H1 (cell line): ENCODE measurements around the gene CD1B.

Experiments
- CTCF ChIP-seq, 3 experiments: IDR thresholded peaks; 1 replicate in 2 of 3; 2 replicates in 1 of 3; pipeline versions ENCODE4 v1.5.1 to v1.6.1; 2011; ENCODE audit warnings: low read length in 3 of 3, mild to moderate bottlenecking in 3 of 3, inconsistent platforms in 2 of 3, low read depth in 1 of 3, moderate library complexity in 1 of 3; ENCODE audit not compliant: insufficient read depth in 1 of 3; ENCODE audit errors: control extremely low read depth in 1 of 3
- EZH2 ChIP-seq: fragments of 200-600 bp; sonication (generic); IDR thresholded peaks from 2 replicates; pipeline ENCODE4 v1.7.1; 2012; ENCODE audit warnings: low read depth, mild to moderate bottlenecking, moderate library complexity, low read length, inconsistent platforms; ENCODE audit not compliant: severe bottlenecking
- TAF1 ChIP-seq: IDR thresholded peaks from 2 replicates; pipeline ENCODE4 v1.6.1; 2011; ENCODE audit warnings: mild to moderate bottlenecking, low read depth, low read length

- TF ChIP-seq TAF1 (no peak), CTCF (IDR thresholded peaks at IDR 0.05; ENCODE audit: control extremely low read depth in 1 of 3, insufficient read depth in 1 of 3, low read depth in 1 of 3, low read length in 3 of 3) (no peak), EZH2 (no peak)
Measured at GRCh38 chr1:158329300-158329699, 2.0 kb downstream of the CD1B start.
